Measurements from ENCODE around the gene KCNH5.

The KCNH5 gene

DNA sequence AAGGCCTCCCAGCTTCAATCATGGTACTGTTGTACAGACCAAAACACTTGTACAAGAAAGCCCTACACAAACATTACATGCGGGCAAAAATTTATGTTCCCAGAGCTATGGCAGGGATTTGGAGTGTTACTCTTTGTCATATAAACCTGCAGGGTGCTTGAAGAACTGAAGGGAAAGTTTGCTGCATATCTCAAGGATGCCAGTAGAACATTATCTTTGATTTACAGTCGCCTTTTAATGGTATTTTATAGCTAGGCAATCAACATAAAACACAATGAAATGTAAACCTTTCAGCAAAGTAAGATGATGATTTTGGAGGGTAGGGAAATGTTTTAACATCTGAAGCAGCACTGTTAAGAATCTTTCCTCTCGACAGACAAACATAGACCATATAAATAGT lies 305.6 kb downstream of the KCNH5 start:
- H3K27me3 ChIP-seq (ENCODE audit: insufficient read depth, low read length, poor library complexity, severe bottlenecking), result no peaks in the 10 kb centered on the region
- no peaks in the 10 kb centered on the region for H3K36me3 ChIP-seq (ENCODE audit: insufficient read depth, low read length)
- no peaks in the 10 kb centered on the region for H3F3A ChIP-seq (ENCODE audit: low read depth)
- H3K9me3 ChIP-seq (ENCODE audit: insufficient read depth, low read depth, low read length), result no peaks in the 10 kb centered on the region
- no peaks in the 10 kb centered on the region for H3K9me2 ChIP-seq (replicated peaks; ENCODE audit: low read depth, low read length)
- H2AFZ ChIP-seq (ENCODE audit: low read length), result no peak overlapping the region
- no peak overlapping the region for H3K4me2 ChIP-seq (ENCODE audit: low read depth, low read length, poor library complexity, severe bottlenecking)
- no peaks in the 10 kb centered on the region for H3K79me2 ChIP-seq (ENCODE audit: insufficient read depth, low read length)
- H3K9ac ChIP-seq (ENCODE audit: low read depth, low read length, poor library complexity, severe bottlenecking), result no peak overlapping the region
- no peaks in the 10 kb centered on the region for H3K4me1 ChIP-seq (ENCODE audit: insufficient read depth, low read length, poor library complexity, severe bottlenecking)
- no peaks in the 10 kb centered on the region for H4K20me1 ChIP-seq (ENCODE audit: insufficient read depth, low read length, poor library complexity, severe bottlenecking)
- TF ChIP-seq EZH2phosphoT487 (IDR thresholded peaks at IDR 0.05; ENCODE audit: borderline replicate concordance), result no peak
- TF ChIP-seq, protein P1, sequence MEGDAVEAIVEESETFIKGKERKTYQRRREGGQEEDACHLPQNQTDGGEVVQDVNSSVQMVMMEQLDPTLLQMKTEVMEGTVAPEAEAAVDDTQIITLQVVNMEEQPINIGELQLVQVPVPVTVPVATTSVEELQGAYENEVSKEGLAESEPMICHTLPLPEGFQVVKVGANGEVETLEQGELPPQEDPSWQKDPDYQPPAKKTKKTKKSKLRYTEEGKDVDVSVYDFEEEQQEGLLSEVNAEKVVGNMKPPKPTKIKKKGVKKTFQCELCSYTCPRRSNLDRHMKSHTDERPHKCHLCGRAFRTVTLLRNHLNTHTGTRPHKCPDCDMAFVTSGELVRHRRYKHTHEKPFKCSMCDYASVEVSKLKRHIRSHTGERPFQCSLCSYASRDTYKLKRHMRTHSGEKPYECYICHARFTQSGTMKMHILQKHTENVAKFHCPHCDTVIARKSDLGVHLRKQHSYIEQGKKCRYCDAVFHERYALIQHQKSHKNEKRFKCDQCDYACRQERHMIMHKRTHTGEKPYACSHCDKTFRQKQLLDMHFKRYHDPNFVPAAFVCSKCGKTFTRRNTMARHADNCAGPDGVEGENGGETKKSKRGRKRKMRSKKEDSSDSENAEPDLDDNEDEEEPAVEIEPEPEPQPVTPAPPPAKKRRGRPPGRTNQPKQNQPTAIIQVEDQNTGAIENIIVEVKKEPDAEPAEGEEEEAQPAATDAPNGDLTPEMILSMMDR (conservative IDR thresholded peaks at IDR 0.05; ENCODE audit: low read length), result no peak
- H3K4me3 ChIP-seq (ENCODE audit: low read length, poor library complexity, severe bottlenecking), result no peak overlapping the region

DNA sequence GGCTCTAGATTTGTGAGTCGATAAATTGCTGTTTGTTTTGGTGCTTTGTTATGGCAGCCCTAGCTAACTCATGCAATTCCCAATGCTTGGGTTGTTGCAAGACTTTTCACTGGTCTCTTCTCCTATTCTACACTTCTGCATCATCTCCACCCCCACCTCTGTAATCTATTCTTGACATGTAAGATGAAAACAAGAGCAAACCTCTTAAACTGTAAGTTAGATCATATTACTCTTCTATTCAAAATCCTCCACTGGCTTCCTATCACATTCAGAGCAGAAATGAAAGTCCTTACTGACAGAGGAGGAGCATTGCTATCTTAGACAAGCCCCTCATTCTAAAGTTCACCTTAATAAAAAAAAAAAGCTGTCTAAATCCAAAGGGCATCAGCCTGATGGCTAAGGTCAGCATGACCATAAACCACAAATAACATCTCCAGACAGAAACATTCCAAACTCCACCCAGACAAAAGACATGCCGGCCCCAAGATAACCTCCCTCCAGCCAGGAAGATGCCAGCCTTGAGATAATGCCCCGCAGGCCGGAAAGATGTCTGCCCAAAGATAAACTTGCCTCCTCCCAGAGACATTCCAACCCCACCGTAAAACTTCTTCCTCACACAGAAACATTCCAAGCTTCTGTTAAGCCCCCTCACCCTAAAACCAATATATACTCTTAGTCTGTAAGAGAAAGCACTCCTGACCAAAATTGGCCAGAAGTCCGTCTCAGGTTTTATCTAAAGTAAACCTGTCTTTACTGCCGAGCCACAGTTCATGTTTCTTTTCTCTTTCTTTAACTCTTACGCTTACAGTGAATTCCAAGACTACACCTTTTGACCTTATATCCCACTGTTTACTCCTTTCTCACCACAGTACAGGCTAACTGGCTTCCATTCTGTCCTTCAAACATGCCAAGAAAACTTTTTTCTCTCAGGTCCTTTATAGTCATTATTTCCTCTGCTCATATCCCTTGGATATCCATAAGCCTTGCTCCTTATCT lies 308.9 kb downstream of the KCNH5 start:
- no peak overlapping the region for H3K4me3 ChIP-seq (ENCODE audit: low read length, poor library complexity, severe bottlenecking)
- H3K27me3 ChIP-seq (ENCODE audit: insufficient read depth, low read length, poor library complexity, severe bottlenecking), result no peaks in the 10 kb centered on the region
- H3K9ac ChIP-seq (ENCODE audit: low read depth, low read length, poor library complexity, severe bottlenecking), result no peak overlapping the region
- no peaks in the 10 kb centered on the region for H3K79me2 ChIP-seq (ENCODE audit: insufficient read depth, low read length)
- no peaks in the 10 kb centered on the region for H3F3A ChIP-seq (ENCODE audit: low read depth)
- no peak overlapping the region for H3K4me2 ChIP-seq (ENCODE audit: low read depth, low read length, poor library complexity, severe bottlenecking)
- no peaks in the 10 kb centered on the region for H3K36me3 ChIP-seq (ENCODE audit: insufficient read depth, low read length)
- H3K9me3 ChIP-seq (ENCODE audit: insufficient read depth, low read depth, low read length), result no peaks in the 10 kb centered on the region
- no peaks in the 10 kb centered on the region for H3K4me1 ChIP-seq (ENCODE audit: insufficient read depth, low read length, poor library complexity, severe bottlenecking)
- H4K20me1 ChIP-seq (ENCODE audit: insufficient read depth, low read length, poor library complexity, severe bottlenecking), result no peaks in the 10 kb centered on the region
- TF ChIP-seq, protein P1 (conservative IDR thresholded peaks at IDR 0.05; ENCODE audit: low read length), result no peak
- TF ChIP-seq EZH2phosphoT487 (IDR thresholded peaks at IDR 0.05; ENCODE audit: borderline replicate concordance), result no peak
- H2AFZ ChIP-seq (ENCODE audit: low read length), result no peak overlapping the region
- no peaks in the 10 kb centered on the region for H3K9me2 ChIP-seq (replicated peaks; ENCODE audit: low read depth, low read length)

DNA sequence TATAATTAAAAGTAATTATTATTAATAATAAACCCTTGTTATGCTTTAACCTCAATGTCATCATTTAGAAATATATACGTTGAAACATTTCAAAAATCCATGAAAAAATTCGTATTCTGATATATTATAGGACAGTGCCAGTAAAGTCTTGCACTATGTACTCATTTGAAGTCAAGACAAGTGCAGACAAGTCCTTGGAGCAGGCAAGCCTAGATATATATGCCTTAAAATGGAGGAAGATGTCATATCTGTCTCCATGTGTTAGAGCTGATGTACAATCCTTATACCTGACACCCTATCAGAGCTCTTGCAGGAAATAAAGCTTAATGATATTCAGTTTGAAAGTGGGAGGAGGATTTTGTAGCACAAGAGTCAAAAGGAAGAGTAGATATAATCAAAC lies 310.4 kb downstream of the KCNH5 start:
- TF ChIP-seq, protein P1 (conservative IDR thresholded peaks at IDR 0.05; ENCODE audit: low read length), result no peak
- no peak for TF ChIP-seq EZH2phosphoT487 (IDR thresholded peaks at IDR 0.05; ENCODE audit: borderline replicate concordance)
- Histone ChIP-seq H2AFZ (ENCODE audit: low read length) (no peak overlapping the region), H3K79me2 (ENCODE audit: insufficient read depth, low read length) (no peaks in the 10 kb centered on the region), H3K9me3 (ENCODE audit: insufficient read depth, low read depth, low read length) (no peaks in the 10 kb centered on the region), H3K4me1 (ENCODE audit: insufficient read depth, low read length, poor library complexity, severe bottlenecking) (no peaks in the 10 kb centered on the region), H4K20me1 (ENCODE audit: insufficient read depth, low read length, poor library complexity, severe bottlenecking) (no peaks in the 10 kb centered on the region), H3K4me3 (ENCODE audit: low read length, poor library complexity, severe bottlenecking) (no peak overlapping the region), H3K9me2 (replicated peaks; ENCODE audit: low read depth, low read length) (no peaks in the 10 kb centered on the region), H3F3A (ENCODE audit: low read depth) (no peaks in the 10 kb centered on the region), H3K4me2 (ENCODE audit: low read depth, low read length, poor library complexity, severe bottlenecking) (no peak overlapping the region), H3K9ac (ENCODE audit: low read depth, low read length, poor library complexity, severe bottlenecking) (no peak overlapping the region), H3K36me3 (ENCODE audit: insufficient read depth, low read length) (no peaks in the 10 kb centered on the region), H3K27me3 (ENCODE audit: insufficient read depth, low read length, poor library complexity, severe bottlenecking) (no peaks in the 10 kb centered on the region)
